Coronary artery (tissue), 2 donors: ENCODE data around the gene ARHGEF37.

ENCODE experiments used
- DNase-seq: peaks from one replicate; pipeline ENCODE4 v3.0.0-alpha.2; 2017; ENCODE audit warnings: low spot score
- H3K27ac ChIP-seq, 2 donors: fragments of 200-600 bp; sonication (generic); one replicate each; pipeline ENCODE4 v1.5.1; 2016 to 2019
- H3K4me3 ChIP-seq: fragments of 200-600 bp; sonication (generic); 2 replicates; pipeline ENCODE4 v1.5.1; 2016; ENCODE audit warnings: mild to moderate bottlenecking, moderate library complexity
- CTCF ChIP-seq: fragments of 200-600 bp; sonication (generic); IDR thresholded peaks from one replicate; pipeline ENCODE4 v1.5.1; 2019; ENCODE audit warnings: antibody characterized with exemption

The ARHGEF37 gene

DNA sequence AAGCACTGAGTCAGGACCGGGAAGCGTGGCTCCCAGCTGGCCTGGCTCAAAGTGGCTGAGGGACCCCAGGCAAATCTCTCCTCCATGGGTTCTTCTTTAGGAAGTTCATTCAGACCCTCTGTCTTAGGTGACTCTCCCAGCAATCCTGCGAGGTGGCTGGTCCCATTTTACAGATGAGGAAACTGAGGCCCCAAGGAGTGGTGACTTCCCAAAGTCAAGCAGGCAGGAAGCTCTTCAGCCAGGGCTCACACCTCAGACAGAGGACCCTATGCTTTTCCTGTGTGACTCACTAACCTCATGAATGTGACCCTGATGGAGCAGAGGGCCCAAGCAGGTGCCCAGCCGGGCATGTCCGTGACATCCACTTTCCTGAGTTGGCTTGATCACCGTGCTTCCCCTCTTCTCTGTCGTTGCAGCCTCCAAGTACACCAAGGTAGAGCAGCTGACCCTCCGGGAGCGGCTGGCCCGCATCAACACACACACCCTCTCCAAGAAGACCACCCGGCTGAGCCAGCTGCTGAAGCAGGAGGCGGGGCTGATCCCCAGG is 36.5 kb downstream of the ARHGEF37 start:
- H3K4me3 ChIP-seq = no peak overlapping the region
- DNase-seq = no peak
- H3K27ac ChIP-seq = no peak overlapping the region
- TF ChIP-seq CTCF = no peak

GRCh38 chr5:149618581-149619248 is 37.4 kb downstream of the ARHGEF37 start:
- H3K27ac ChIP-seq = no peak overlapping the region
- DNase-seq = no peak
- TF ChIP-seq CTCF = peak; percentile 57
- H3K4me3 ChIP-seq = no peak overlapping the region

DNA sequence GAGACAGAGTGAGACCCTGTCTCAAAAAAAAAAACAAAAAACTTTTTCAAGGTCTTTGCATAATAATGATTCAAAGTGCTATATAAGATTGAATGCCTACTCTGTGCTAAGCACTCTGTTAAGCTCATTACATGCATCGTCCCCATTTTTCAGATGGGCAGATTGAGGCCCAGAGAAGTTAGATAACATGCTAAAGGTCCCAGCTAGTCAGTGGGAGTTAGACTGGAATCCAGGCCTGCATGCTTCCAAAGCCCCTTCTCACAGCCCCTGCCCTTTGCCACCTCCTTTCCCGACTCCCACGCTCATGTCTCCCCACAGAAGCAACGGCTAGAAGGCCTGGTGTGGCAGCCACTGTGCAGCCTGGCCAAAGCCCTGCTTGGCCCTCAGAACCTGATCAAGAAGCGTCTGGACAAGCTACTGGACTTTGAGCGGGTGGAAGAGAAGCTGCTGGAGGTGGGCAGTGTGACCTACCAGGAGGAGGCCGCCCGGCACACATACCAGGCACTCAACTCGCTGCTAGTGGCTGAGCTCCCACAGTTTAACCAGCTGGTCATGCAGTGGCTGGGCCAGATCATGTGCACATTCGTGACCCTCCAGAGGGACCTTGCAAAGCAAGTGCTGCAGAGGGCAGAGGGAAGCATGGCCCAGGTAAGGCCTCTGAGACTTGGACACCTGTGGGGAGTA is 40.3 kb downstream of the ARHGEF37 start:
- no peak for DNase-seq
- H3K27ac ChIP-seq = no peak overlapping the region
- no peak for TF ChIP-seq CTCF
- no peak overlapping the region for H3K4me3 ChIP-seq

DNA sequence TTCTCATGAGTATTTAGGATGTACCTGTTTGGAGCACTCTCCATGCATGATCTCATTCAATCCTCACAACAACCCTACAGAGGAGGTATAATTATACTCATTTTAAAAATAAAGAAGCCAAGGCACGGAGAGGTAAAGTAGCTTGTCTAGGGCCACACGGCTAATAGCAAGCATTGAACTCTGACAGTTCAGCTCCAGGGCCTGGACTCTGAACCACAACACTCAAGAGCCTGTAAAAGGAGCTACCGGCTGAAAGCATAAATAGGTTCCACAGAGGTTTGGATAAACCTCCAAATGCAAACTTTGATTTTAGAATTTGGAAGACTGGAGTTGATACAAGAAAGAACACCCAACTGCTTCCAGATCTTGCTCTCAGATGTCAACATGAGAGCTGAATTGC is 41.2 kb downstream of the ARHGEF37 start:
- no peak overlapping the region for H3K27ac ChIP-seq
- no peak overlapping the region for H3K4me3 ChIP-seq
- TF ChIP-seq CTCF = no peak
- no peak for DNase-seq

GRCh38 chr5:149623473-149623872 is 42.2 kb downstream of the ARHGEF37 start:
- H3K27ac ChIP-seq = no peak overlapping the region
- TF ChIP-seq CTCF = no peak
- no peak overlapping the region for H3K4me3 ChIP-seq
- no peak for DNase-seq

GRCh38 chr5:149627070-149627469 is 45.8 kb downstream of the ARHGEF37 start:
- DNase-seq = no peak
- Histone ChIP-seq H3K27ac (no peak overlapping the region), H3K4me3 (no peak overlapping the region)
- TF ChIP-seq CTCF = no peak

DNA sequence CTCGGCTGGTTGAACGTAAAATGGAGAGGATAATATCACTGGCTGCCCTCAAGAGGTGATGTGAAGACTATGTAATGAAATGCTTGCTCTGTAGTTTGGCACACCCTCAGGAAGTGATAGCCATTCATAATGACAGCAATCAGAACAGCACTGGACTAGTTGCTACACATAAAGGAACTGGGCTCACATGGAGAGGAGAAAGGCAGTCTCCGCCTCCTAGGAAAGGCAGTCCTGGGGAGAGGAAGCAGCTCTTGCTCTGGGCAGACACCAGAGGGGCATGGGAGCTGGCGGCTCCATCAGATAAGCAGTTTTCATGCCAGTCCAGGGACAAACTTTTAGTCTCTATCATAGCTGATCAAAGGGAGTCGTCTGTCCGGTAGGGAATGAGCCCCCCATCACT is 46.9 kb downstream of the ARHGEF37 start:
- Histone ChIP-seq H3K27ac (no peak overlapping the region), H3K4me3 (no peak overlapping the region)
- TF ChIP-seq CTCF = no peak
- DNase-seq = no peak
